ENCODE data around the gene TGFA.

TGFA gene

DNA sequence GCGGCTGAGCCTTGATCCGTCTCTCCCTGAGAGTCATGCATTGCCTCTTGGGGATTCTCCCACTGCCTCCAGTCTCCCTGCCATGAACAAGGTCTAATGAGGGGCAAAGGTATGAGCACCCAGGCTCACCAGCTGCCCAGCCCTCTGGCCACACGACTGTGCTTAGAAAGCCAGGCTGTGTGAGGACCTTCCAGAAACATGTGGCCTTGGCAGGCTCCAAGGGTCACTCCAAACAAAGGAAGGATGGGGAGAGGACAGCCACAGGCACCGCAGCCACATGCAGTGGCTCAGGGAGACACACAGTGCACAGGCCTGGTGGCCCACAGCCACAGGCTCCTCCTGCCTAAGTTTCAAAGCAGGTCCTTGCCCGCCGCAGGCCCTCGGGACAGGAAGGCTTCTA, 35.8 kb downstream of the TGFA start:
- no peak overlapping the region for H3K4me2 ChIP-seq (ENCODE audit: low read depth, low read length, poor library complexity, severe bottlenecking)
- no peak overlapping the region for H2AFZ ChIP-seq (ENCODE audit: low read length)
- H3K36me3 ChIP-seq (ENCODE audit: insufficient read depth, low read length), result no peaks in the 10 kb centered on the region; the same call in 1 of the 2 replicates
- no peak overlapping the region for H3K4me3 ChIP-seq (ENCODE audit: low read length, poor library complexity, severe bottlenecking)
- H3K9me2 ChIP-seq (replicated peaks; ENCODE audit: low read depth, low read length), result no peaks in the 10 kb centered on the region
- H3F3A ChIP-seq (ENCODE audit: low read depth), result no peaks in the 10 kb centered on the region
- TF ChIP-seq, protein P1, sequence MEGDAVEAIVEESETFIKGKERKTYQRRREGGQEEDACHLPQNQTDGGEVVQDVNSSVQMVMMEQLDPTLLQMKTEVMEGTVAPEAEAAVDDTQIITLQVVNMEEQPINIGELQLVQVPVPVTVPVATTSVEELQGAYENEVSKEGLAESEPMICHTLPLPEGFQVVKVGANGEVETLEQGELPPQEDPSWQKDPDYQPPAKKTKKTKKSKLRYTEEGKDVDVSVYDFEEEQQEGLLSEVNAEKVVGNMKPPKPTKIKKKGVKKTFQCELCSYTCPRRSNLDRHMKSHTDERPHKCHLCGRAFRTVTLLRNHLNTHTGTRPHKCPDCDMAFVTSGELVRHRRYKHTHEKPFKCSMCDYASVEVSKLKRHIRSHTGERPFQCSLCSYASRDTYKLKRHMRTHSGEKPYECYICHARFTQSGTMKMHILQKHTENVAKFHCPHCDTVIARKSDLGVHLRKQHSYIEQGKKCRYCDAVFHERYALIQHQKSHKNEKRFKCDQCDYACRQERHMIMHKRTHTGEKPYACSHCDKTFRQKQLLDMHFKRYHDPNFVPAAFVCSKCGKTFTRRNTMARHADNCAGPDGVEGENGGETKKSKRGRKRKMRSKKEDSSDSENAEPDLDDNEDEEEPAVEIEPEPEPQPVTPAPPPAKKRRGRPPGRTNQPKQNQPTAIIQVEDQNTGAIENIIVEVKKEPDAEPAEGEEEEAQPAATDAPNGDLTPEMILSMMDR (conservative IDR thresholded peaks at IDR 0.05; ENCODE audit: low read length), result no peak
- TF ChIP-seq EZH2phosphoT487 (IDR thresholded peaks at IDR 0.05; ENCODE audit: borderline replicate concordance), result no peak
- H3K27me3 ChIP-seq (ENCODE audit: insufficient read depth, low read length, poor library complexity, severe bottlenecking), result no peaks in the 10 kb centered on the region
- H3K79me2 ChIP-seq (ENCODE audit: insufficient read depth, low read length), result 0 out of 2 replicates have a peak, but pooled peaks cover 3% of the 10 kb centered on the region
- H3K9me3 ChIP-seq (ENCODE audit: insufficient read depth, low read depth, low read length), result no peaks in the 10 kb centered on the region
- peaks cover 5% of the 10 kb centered on the region for H3K4me1 ChIP-seq (ENCODE audit: insufficient read depth, low read length, poor library complexity, severe bottlenecking)
- H4K20me1 ChIP-seq (ENCODE audit: insufficient read depth, low read length, poor library complexity, severe bottlenecking), result no peaks in the 10 kb centered on the region
- no peak overlapping the region for H3K9ac ChIP-seq (ENCODE audit: low read depth, low read length, poor library complexity, severe bottlenecking)

DNA sequence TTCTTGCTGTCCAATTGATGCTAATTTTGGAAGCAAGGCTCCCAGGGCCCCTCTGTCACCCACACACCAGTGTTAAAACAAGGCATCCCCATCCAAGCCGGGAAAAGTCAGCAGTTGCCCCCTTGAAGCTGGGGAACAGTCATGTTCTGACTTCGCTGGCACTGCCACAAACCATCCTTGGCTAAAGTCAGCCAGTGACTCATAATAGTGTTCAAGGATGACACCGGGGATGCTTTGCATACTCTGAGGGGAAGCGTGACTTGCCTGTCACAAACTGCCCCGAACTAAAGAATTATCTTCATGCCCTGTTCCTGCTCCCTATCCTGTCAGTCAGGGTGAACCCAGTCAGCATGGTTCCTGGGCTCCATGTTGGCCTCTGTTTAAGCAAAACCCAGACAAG, 37.0 kb downstream of the TGFA start:
- Histone ChIP-seq H3K4me1 (ENCODE audit: insufficient read depth, low read length, poor library complexity, severe bottlenecking) (peaks cover 5% of the 10 kb centered on the region), H3K4me2 (ENCODE audit: low read depth, low read length, poor library complexity, severe bottlenecking) (no peak overlapping the region)

DNA sequence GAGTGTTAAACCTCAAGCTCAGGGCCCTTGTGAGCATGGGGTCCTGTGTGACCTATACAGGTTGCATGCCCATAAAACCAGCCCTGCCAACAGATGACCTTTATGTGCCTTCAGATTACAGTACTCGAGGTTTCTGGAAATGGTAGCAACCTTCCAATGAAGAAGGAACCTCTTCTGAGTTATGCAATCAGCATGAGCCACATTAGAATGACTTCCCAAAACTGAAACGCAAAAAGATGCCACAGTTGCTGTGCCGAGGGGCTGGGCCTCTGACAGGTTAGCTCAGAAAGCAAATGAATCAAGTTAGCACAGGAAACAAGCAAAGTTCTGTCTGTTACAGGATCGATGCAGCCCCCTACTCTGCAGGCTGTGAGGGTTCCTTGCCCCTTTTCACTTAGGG, 37.7 kb downstream of the TGFA start:
- H3K27me3 ChIP-seq (ENCODE audit: insufficient read depth, low read length, poor library complexity, severe bottlenecking), result no peaks in the 10 kb centered on the region
- H3K36me3 ChIP-seq (ENCODE audit: insufficient read depth, low read length), result no peaks in the 10 kb centered on the region; the same call in 1 of the 2 replicates
- no peak overlapping the region for H3K4me2 ChIP-seq (ENCODE audit: low read depth, low read length, poor library complexity, severe bottlenecking)
- H4K20me1 ChIP-seq (ENCODE audit: insufficient read depth, low read length, poor library complexity, severe bottlenecking), result no peaks in the 10 kb centered on the region
- peaks cover 5% of the 10 kb centered on the region for H3K4me1 ChIP-seq (ENCODE audit: insufficient read depth, low read length, poor library complexity, severe bottlenecking)
- H3K9me3 ChIP-seq (ENCODE audit: insufficient read depth, low read depth, low read length), result no peaks in the 10 kb centered on the region
- no peaks in the 10 kb centered on the region for H3K9me2 ChIP-seq (replicated peaks; ENCODE audit: low read depth, low read length)
- H3K79me2 ChIP-seq (ENCODE audit: insufficient read depth, low read length), result no peaks in the 10 kb centered on the region
- no peak overlapping the region for H2AFZ ChIP-seq (ENCODE audit: low read length)
- no peak overlapping the region for H3K4me3 ChIP-seq (ENCODE audit: low read length, poor library complexity, severe bottlenecking)
- no peaks in the 10 kb centered on the region for H3F3A ChIP-seq (ENCODE audit: low read depth)
- TF ChIP-seq, protein P1 (conservative IDR thresholded peaks at IDR 0.05; ENCODE audit: low read length), result no peak
- no peak for TF ChIP-seq EZH2phosphoT487 (IDR thresholded peaks at IDR 0.05; ENCODE audit: borderline replicate concordance)
- no peak overlapping the region for H3K9ac ChIP-seq (ENCODE audit: low read depth, low read length, poor library complexity, severe bottlenecking)

More for the DNA sequence above, 37.0 kb downstream of the TGFA start:
- Histone ChIP-seq H3K79me2 (ENCODE audit: insufficient read depth, low read length) (no peaks in the 10 kb centered on the region), H3F3A (ENCODE audit: low read depth) (no peaks in the 10 kb centered on the region), H3K36me3 (ENCODE audit: insufficient read depth, low read length) (no peaks in the 10 kb centered on the region; the same call in 1 of the 2 replicates), H3K27me3 (ENCODE audit: insufficient read depth, low read length, poor library complexity, severe bottlenecking) (no peaks in the 10 kb centered on the region), H3K9me2 (replicated peaks; ENCODE audit: low read depth, low read length) (no peaks in the 10 kb centered on the region), H4K20me1 (ENCODE audit: insufficient read depth, low read length, poor library complexity, severe bottlenecking) (no peaks in the 10 kb centered on the region), H3K9me3 (ENCODE audit: insufficient read depth, low read depth, low read length) (no peaks in the 10 kb centered on the region), H2AFZ (ENCODE audit: low read length) (no peak overlapping the region), H3K9ac (ENCODE audit: low read depth, low read length, poor library complexity, severe bottlenecking) (no peak overlapping the region), H3K4me3 (ENCODE audit: low read length, poor library complexity, severe bottlenecking) (no peak overlapping the region)
- TF ChIP-seq, protein P1 (conservative IDR thresholded peaks at IDR 0.05; ENCODE audit: low read length), result no peak
- no peak for TF ChIP-seq EZH2phosphoT487 (IDR thresholded peaks at IDR 0.05; ENCODE audit: borderline replicate concordance)
